Astrocyte of the cerebellum (primary cell): ENCODE measurements around the gene SEPTIN12.

Source experiments
- DNase-seq: peaks from one replicate; pipeline ENCODE4 v3.0.0-alpha.2; 2011; ENCODE audit warnings: low read depth
- H3K4me3 ChIP-seq: 2 replicates; pipeline ENCODE4 v1.5.1; 2011; ENCODE audit warnings: mild to moderate bottlenecking, low read depth, low read length, moderate library complexity
- CTCF ChIP-seq: IDR thresholded peaks from 2 replicates; pipeline ENCODE4 v1.5.1; 2012; ENCODE audit warnings: low read length, low read depth, moderate library complexity, mild to moderate bottlenecking; ENCODE audit errors: missing control alignments
- in situ Hi-C: cut with HindIII; loops from 2 replicates; pipeline ENCODE4 v1.10.0; 2017; ENCODE audit warnings: low sequenced_read_pairs

Gene SEPTIN12

GRCh38 chr16:4800290-4801041 lies 12.3 kb upstream of the SEPTIN12 start:
- no peak for DNase-seq
- no peak overlapping the region for H3K4me3 ChIP-seq
- in situ Hi-C loops, result no loop called here
- no peak for TF ChIP-seq CTCF

GRCh38 chr16:4799171-4799855 lies 11.2 kb upstream of the SEPTIN12 start:
- DNase-seq, result no peak
- in situ Hi-C loops, result no loop called here
- TF ChIP-seq CTCF, result no peak
- H3K4me3 ChIP-seq, result no peak overlapping the region

- in situ Hi-C loops, result no loop called here
- no peak for DNase-seq
- no peak overlapping the region for H3K4me3 ChIP-seq
- no peak for TF ChIP-seq CTCF
Observed at GRCh38 chr16:4798456-4798855, 10.3 kb upstream of the SEPTIN12 start.

GRCh38 chr16:4797805-4798252 lies 9.7 kb upstream of the SEPTIN12 start:
- no peak for TF ChIP-seq CTCF
- DNase-seq, result no peak
- H3K4me3 ChIP-seq, result no peak overlapping the region
- in situ Hi-C loops, result no loop called here

GRCh38 chr16:4796982-4797804 lies 9.0 kb upstream of the SEPTIN12 start:
- in situ Hi-C loops, result no loop called here
- no peak overlapping the region for H3K4me3 ChIP-seq
- DNase-seq, result no peak
- no peak for TF ChIP-seq CTCF

- in situ Hi-C loops, result no loop called here
- H3K4me3 ChIP-seq, result no peak overlapping the region
- TF ChIP-seq CTCF, result no peak
- DNase-seq, result no peak
Observed at GRCh38 chr16:4795828-4796572, 7.9 kb upstream of the SEPTIN12 start.
